Left lobe of liver (tissue), 2 donors: ENCODE measurements around the gene AP3S2. TPM values are rescaled to one million over a fixed set of nuclear protein-coding genes. Genes with fewer than 3 reads are reported as not detected.
A peak's percentile ranks its signal among the peaks of the same experiment; 100 is the strongest.

Experiments used
- ATAC-seq: fragments of 200-7000 bp; cut with Tn5 transposase; one replicate; pipeline ENCODE4 v1.9.1; 2020; ENCODE audit warnings: mild to moderate bottlenecking, moderate library complexity
- DNase-seq: peaks from one replicate; pipeline ENCODE4 v3.0.0-alpha.2; 2020; ENCODE audit warnings: low spot score
- total RNA-seq: library from RNA; stranded (reverse); gene quantifications from one replicate; pipeline ENCODE4 v1.2.1, GENCODE V29; 2021
- donor health status: DM: no; HTN: no; CAD: no; lungs with moderate emphysema.
- donor health status: DM: no; HTN: yes; CAD: no.

Gene AP3S2
- total RNA-seq, 1 donor from 2014 or later = 26.4 TPM

GRCh38 chr15:89820666-89821611 lies 72.9 kb downstream of the AP3S2 start:
- ATAC-seq = peak; percentile 25
- DNase-seq = no peak

DNA sequence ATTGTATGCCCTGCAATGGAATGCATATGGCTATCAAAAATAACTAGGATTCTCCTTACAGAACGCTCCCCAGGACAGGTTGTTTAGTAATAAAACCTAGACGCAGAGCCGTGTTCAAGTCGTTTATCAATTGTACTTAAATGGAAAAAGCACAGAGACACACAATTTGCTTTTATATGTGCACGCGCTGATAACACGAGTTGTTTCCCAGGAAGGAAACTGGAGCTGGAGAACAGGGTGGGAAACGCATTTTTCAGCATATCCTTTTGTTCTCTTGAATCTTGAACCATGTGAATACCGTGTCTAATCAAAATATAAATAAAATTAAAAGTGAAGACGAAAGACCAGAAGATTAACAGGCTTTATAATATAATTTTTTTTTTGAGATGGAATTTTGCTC lies 75.5 kb downstream of the AP3S2 start:
- no peak for ATAC-seq
- no peak for DNase-seq

GRCh38 chr15:89817701-89818280 lies 76.0 kb downstream of the AP3S2 start:
- no peak for ATAC-seq

DNA sequence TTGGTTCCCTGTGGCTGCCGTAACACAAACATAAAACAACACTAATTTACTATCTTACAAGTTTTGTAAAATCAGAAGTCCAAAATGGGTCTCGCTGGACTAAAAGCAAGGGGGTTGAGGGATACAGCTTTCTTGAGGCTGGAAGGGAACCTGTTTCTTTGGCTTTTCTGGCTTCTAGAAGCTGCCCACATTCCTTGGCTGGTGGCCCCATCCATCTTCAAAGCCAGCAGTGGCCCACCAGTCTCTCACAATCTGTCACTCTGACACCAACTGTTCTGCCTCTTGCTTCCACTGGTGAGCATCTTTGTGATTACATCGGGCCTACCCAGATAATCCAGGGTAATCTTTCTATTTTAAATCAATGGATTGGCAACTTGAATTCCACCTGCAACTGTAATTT lies 78.0 kb downstream of the AP3S2 start:
- no peak for DNase-seq

More at GRCh38 chr15:89817701-89818280, 76.0 kb downstream of the AP3S2 start:
- no peak for DNase-seq

GRCh38 chr15:89814112-89814742 lies 79.6 kb downstream of the AP3S2 start:
- peak; percentile 53 for ATAC-seq
- DNase-seq = no peak

More for the DNA sequence above, 78.0 kb downstream of the AP3S2 start:
- ATAC-seq = no peak

DNA sequence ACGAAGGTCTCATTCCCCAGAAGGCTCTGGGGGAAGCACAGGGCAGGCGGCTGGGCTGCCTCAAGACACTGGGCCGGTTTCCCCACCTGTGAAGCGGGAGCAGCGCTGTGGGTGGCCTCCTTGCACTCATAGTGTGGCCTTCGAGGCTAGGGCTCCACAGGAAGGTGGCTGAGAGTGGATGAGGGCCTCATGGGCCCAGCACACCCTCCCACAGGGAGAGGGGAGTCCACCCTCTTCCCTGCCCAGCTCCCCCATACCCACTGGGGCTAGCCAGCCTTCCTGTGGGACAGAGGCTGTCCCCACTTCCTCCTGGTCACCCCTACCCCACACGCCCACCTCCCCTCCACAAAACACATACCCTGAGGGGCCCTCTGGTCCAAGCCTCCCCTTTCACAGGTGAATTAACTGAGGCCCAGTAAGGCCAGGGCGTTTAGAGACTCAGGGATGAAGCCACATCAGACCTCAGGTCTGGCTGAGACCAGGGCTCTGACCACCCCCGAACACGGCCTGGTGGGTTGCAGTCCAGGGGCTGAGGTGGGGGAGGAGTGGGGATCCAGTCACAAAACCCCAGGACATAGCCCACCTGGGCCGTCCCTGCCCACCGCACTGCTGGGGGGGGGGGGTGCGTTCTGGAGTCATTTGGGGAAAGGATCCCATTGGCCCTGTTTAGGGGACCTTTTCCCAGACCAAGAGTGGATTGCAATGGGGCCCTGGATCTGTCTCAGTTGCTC lies 80.2 kb downstream of the AP3S2 start:
- ATAC-seq = peak; percentile 2
- DNase-seq = no peak

GRCh38 chr15:89812847-89813320 lies 80.9 kb downstream of the AP3S2 start:
- ATAC-seq (no peak), DNase-seq (no peak)

GRCh38 chr15:89812011-89812846 lies 81.6 kb downstream of the AP3S2 start:
- peak; percentile 88 for DNase-seq

GRCh38 chr15:89810837-89811236 lies 83.0 kb downstream of the AP3S2 start:
- no peak for ATAC-seq
- DNase-seq = no peak

More at GRCh38 chr15:89812011-89812846, 81.6 kb downstream of the AP3S2 start:
- peak; percentile 74 for ATAC-seq

DNA sequence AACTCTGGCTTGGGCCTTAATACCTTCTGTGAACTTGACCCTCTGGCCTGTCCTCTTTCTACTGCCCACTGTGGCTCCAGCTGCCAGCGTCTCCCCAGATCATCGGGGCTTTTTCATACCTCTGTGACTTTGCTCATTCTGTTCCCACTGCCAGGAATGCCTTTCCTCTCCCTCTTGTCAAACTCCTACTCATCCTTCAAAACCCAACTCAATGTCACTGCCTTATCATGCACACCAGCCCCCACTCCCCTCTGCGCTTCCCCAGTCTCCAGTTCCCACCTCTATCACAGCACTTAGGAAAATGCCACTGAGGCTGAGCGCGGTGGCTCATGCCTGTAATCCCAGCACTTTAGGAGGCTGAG lies 84.0 kb downstream of the AP3S2 start:
- ATAC-seq = no peak
- DNase-seq = no peak

- ATAC-seq (no peak), DNase-seq (no peak)
These were observed 84.6 kb downstream of the AP3S2 start for GRCh38 chr15:89809093-89809786.

GRCh38 chr15:89808160-89808870 lies 85.5 kb downstream of the AP3S2 start:
- ATAC-seq (no peak), DNase-seq (no peak)

- no peak for DNase-seq
- no peak for ATAC-seq
These were observed 86.1 kb downstream of the AP3S2 start for GRCh38 chr15:89807689-89808088.

DNA sequence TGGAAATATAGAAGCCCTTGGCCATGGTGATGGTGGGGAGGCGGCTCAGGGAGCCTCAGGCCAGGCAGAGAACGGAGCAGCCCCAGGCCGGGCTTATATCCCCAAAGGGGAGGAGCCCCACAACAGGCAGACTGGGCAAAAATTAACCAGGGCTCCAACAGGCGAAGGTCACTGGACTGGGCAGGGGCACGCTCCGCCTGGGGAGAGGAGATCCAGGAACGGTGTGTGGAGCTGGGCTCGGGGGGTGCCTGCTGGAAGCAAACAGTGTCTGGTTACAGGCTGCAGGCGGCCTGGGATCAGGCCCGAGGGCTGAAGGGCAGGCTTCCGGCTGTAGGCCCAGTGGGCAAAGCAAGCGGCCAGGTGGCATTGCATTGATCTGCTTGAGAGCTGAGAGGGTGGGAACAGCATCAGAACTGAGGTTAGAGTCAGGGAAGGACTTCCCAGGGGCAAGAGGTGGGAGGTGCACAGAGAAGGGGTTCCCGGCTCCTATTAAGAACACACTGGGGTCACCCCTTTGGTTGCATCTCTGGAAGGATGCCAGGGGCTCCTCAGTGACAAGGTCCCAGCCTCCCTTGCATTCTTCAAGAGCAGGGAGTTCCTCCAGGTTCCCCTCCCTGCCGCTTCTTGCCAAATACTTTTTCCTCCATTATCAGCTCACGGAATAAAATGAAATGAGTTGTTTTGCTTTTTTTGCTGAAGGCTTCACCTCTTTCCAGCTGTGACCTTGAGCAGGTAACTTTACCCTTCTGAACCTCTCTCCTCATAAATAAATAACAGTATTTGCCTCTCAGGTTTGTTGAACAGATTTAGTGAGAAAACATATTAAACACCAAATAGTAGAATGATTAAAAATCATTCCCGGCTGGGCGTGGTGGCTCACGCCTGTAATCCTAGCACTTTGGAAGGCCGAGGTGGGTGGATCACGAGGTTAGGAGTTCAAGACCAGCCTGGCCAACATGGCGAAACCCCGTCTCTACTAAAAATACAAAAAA lies 86.9 kb downstream of the AP3S2 start:
- peak; percentile 97 for DNase-seq
- ATAC-seq = peak; percentile 75

- DNase-seq (no peak), ATAC-seq (no peak)
These were observed 87.6 kb downstream of the AP3S2 start for GRCh38 chr15:89806210-89806558.

DNA sequence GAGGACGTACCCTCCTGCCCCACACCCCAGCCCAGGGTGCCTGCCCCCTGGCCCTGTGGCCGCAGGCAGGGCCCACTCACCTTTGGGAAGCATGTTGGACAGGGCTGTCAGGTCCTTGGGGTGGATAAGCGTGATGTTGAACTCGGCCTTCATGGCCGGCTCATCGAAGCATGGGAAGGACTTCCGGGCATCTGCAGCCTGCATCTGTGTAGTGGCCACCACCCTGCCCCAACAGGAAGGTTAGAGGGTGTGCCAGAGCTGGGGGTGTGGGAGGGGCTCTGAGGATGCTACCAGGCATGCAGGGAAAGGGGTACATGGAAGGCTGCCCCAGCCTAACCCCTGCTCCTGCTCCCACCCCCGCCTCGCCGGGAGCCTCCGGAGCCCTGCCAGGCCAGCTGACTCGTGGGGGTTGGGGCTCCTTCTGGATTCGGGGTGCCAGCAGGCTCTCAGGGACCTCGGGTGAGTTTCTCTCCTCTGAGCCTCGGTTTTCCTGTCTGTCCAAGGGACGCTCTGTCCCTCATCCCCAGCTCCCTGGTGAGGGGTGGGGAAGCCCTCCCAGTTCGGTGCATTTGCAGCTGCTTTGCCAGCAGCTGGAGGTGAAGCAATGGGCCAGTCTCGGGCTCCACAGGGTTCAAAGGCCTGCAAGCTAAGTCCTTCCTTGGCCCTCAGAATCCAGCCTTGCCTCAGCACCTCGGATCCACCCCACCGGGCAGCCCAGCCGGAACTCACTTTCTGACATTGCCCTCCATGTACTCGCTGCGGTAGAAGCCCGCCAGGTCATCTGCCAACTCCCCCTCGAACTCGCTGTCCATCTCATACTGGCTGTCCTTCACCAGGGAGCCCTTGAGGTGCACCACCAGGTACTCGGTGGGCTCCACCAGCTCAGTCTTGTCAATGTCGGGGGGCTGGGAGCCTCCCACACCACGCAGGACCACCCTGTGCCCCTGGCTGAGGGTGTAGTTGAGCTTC lies 88.3 kb downstream of the AP3S2 start:
- DNase-seq (no peak), ATAC-seq (peak; percentile 6)
